ENCODE measurements around the gene ALAS1. TPM values are rescaled to one million over a fixed set of nuclear protein-coding genes. Genes with fewer than 3 reads are reported as not detected.

Gene ALAS1
- total RNA-seq, 1 donor from 2014 or later = 41.5 TPM

DNA sequence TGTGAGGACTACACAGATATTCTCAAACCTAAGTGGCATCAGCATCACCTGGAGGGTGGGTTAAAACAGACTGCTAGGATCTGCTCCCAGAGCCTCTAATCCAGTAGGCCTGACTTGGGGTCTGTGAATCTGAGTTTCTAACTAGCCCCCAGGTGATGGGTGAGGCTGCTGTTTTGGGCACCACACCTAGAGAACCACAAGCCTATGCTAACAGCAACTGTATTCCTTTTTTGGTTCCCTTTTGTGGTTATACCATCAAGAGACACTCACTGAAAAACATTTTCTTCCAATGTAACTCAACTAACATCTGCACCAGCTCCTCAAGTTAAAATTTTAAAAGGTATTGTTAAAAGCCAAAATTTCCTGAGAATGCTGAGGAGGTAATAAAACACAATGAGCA, 64.5 kb downstream of the ALAS1 start:
- peaks cover 11% of the 10 kb centered on the region for H3K4me1 ChIP-seq
- H3K36me3 ChIP-seq = peaks cover 0 to 97% of the 10 kb centered on the region in 2 donors
- H3K27ac ChIP-seq = no peak overlapping the region
- intact Hi-C loops (cut with DNase I) = no loop called here
- no peak overlapping the region for H3K4me3 ChIP-seq
- DNase-seq (ENCODE audit: extremely low spot score in 2 of 2) = no peak
- H3K27me3 ChIP-seq = no peaks in the 10 kb centered on the region
- no peaks in the 10 kb centered on the region for H3K9me3 ChIP-seq
- TF ChIP-seq POLR2AphosphoS5 (IDR thresholded peaks at IDR 0.05; ENCODE audit: insufficient read depth in 1 of 2, low read depth in 1 of 2) (no peak), POLR2A (IDR thresholded peaks at IDR 0.05) (no peak)
- TF ChIP-seq, protein P1, sequence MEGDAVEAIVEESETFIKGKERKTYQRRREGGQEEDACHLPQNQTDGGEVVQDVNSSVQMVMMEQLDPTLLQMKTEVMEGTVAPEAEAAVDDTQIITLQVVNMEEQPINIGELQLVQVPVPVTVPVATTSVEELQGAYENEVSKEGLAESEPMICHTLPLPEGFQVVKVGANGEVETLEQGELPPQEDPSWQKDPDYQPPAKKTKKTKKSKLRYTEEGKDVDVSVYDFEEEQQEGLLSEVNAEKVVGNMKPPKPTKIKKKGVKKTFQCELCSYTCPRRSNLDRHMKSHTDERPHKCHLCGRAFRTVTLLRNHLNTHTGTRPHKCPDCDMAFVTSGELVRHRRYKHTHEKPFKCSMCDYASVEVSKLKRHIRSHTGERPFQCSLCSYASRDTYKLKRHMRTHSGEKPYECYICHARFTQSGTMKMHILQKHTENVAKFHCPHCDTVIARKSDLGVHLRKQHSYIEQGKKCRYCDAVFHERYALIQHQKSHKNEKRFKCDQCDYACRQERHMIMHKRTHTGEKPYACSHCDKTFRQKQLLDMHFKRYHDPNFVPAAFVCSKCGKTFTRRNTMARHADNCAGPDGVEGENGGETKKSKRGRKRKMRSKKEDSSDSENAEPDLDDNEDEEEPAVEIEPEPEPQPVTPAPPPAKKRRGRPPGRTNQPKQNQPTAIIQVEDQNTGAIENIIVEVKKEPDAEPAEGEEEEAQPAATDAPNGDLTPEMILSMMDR (IDR thresholded peaks at IDR 0.05) = no peak

Other genes with a start within 250 kb of the ALAS1 start
- not detected for gene GPR62, start 242.8 kb upstream of the ALAS1 start, total RNA-seq
- 36.6 TPM for gene PCBP4, start 230.7 kb upstream of the ALAS1 start, total RNA-seq
- gene ABHD14B, start 224.1 kb upstream of the ALAS1 start, total RNA-seq = 46.9 TPM
- 31.9 TPM for gene ABHD14A, start 223.1 kb upstream of the ALAS1 start, total RNA-seq
- 29.7 TPM for gene ACY1, start 214.6 kb upstream of the ALAS1 start, total RNA-seq
- 1,678 TPM for gene RPL29, start 202.3 kb upstream of the ALAS1 start, total RNA-seq
- 59.9 TPM for gene DUSP7, start 141.6 kb upstream of the ALAS1 start, total RNA-seq
- 0.74 TPM for gene POC1A, start 43.7 kb upstream of the ALAS1 start, total RNA-seq
- not detected for gene TLR9, start 27.5 kb downstream of the ALAS1 start, total RNA-seq
- gene TWF2, start 41.0 kb downstream of the ALAS1 start, total RNA-seq = 93.8 TPM
- gene PPM1M, start 47.6 kb downstream of the ALAS1 start, total RNA-seq = 25.0 TPM
- 44.4 TPM for gene WDR82, start 80.5 kb downstream of the ALAS1 start, total RNA-seq
- 10.3 TPM for gene GLYCTK, start 89.7 kb downstream of the ALAS1 start, total RNA-seq
- gene DNAH1, start 118.2 kb downstream of the ALAS1 start, total RNA-seq = 12.3 TPM
- gene BAP1, start 211.8 kb downstream of the ALAS1 start, total RNA-seq = 68.0 TPM
- gene PHF7, start 212.5 kb downstream of the ALAS1 start, total RNA-seq = 13.5 TPM
- 8.3 TPM for gene SEMA3G, start 246.9 kb downstream of the ALAS1 start, total RNA-seq